GM23338 (cell line): ENCODE results near the gene OR4M1.
"Not testable (repeated sequence)": the region's sequence is repeated elsewhere in the genome, so short reads cannot be mapped to it uniquely, and the experiment has no call there.

ENCODE experiments used
- CREB1 ChIP-seq: fragments of 250-450 bp; sonication (Bioruptor Pico); IDR thresholded peaks from 2 replicates; pipeline ENCODE4 v1.5.0; 2020; ENCODE audit warnings: low read depth, mild to moderate bottlenecking, moderate library complexity
- EZH2 ChIP-seq: fragments of 200-600 bp; sonication (generic); IDR thresholded peaks from one replicate; pipeline ENCODE4 v1.8.0; 2017; ENCODE audit warnings: antibody characterized with exemption, mild to moderate bottlenecking, low read depth; ENCODE audit not compliant: unreplicated experiment
- EZH2phosphoT487 ChIP-seq: fragments of 200-600 bp; sonication (generic); IDR thresholded peaks from one replicate; pipeline ENCODE4 v1.8.1; 2018; ENCODE audit warnings: antibody characterized with exemption; ENCODE audit not compliant: unreplicated experiment
- JUNB ChIP-seq: IDR thresholded peaks from one replicate; pipeline ENCODE4 v1.6.1; 2016; ENCODE audit warnings: antibody characterized with exemption; ENCODE audit not compliant: unreplicated experiment
- POLR2AphosphoS5 ChIP-seq: IDR thresholded peaks from 2 replicates; pipeline ENCODE4 v1.6.1; 2016; ENCODE audit warnings: antibody characterized with exemption, low read depth
- TF ChIP-seq, protein P1 (sequence below): fragments of 250-450 bp; sonication (Bioruptor Pico); IDR thresholded peaks from 2 replicates; pipeline ENCODE4 v1.5.0; 2020; ENCODE audit warnings: mild to moderate bottlenecking, moderate library complexity
- TF ChIP-seq, protein P2 (sequence below), 2 experiments: fragments of 200-600 bp in 1 of 2; sonication (generic) in 1 of 2; conservative IDR thresholded peaks; 2 replicates each; pipeline versions ENCODE4 v1.5.1 to v1.6.1; 2016 to 2017; ENCODE audit warnings: antibody characterized with exemption in 2 of 2, low read depth in 2 of 2, mild to moderate bottlenecking in 2 of 2, moderate library complexity in 1 of 2

DNA sequence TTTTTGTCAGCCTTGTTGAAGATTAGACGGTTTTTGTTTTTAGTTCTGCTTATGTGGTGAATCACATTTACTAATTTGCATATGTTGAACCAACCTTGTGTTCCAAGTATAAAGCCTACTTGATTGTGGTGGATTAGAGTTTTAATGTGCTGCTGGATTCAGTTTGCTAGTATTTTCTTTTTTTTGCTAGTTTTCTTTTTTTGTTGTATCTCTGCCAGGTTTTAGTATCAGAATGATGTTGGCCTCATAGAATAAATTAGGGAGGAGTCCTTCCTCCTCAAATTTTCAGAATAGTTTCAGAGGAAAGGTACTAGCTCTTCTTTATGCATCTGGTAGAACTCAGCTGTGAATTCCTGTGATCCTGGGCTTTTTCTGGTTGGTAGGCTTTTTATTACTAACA is 30.2 kb downstream of the OR4M1 start, which contains the start of gene OR4N2:
- TF ChIP-seq, protein P1, sequence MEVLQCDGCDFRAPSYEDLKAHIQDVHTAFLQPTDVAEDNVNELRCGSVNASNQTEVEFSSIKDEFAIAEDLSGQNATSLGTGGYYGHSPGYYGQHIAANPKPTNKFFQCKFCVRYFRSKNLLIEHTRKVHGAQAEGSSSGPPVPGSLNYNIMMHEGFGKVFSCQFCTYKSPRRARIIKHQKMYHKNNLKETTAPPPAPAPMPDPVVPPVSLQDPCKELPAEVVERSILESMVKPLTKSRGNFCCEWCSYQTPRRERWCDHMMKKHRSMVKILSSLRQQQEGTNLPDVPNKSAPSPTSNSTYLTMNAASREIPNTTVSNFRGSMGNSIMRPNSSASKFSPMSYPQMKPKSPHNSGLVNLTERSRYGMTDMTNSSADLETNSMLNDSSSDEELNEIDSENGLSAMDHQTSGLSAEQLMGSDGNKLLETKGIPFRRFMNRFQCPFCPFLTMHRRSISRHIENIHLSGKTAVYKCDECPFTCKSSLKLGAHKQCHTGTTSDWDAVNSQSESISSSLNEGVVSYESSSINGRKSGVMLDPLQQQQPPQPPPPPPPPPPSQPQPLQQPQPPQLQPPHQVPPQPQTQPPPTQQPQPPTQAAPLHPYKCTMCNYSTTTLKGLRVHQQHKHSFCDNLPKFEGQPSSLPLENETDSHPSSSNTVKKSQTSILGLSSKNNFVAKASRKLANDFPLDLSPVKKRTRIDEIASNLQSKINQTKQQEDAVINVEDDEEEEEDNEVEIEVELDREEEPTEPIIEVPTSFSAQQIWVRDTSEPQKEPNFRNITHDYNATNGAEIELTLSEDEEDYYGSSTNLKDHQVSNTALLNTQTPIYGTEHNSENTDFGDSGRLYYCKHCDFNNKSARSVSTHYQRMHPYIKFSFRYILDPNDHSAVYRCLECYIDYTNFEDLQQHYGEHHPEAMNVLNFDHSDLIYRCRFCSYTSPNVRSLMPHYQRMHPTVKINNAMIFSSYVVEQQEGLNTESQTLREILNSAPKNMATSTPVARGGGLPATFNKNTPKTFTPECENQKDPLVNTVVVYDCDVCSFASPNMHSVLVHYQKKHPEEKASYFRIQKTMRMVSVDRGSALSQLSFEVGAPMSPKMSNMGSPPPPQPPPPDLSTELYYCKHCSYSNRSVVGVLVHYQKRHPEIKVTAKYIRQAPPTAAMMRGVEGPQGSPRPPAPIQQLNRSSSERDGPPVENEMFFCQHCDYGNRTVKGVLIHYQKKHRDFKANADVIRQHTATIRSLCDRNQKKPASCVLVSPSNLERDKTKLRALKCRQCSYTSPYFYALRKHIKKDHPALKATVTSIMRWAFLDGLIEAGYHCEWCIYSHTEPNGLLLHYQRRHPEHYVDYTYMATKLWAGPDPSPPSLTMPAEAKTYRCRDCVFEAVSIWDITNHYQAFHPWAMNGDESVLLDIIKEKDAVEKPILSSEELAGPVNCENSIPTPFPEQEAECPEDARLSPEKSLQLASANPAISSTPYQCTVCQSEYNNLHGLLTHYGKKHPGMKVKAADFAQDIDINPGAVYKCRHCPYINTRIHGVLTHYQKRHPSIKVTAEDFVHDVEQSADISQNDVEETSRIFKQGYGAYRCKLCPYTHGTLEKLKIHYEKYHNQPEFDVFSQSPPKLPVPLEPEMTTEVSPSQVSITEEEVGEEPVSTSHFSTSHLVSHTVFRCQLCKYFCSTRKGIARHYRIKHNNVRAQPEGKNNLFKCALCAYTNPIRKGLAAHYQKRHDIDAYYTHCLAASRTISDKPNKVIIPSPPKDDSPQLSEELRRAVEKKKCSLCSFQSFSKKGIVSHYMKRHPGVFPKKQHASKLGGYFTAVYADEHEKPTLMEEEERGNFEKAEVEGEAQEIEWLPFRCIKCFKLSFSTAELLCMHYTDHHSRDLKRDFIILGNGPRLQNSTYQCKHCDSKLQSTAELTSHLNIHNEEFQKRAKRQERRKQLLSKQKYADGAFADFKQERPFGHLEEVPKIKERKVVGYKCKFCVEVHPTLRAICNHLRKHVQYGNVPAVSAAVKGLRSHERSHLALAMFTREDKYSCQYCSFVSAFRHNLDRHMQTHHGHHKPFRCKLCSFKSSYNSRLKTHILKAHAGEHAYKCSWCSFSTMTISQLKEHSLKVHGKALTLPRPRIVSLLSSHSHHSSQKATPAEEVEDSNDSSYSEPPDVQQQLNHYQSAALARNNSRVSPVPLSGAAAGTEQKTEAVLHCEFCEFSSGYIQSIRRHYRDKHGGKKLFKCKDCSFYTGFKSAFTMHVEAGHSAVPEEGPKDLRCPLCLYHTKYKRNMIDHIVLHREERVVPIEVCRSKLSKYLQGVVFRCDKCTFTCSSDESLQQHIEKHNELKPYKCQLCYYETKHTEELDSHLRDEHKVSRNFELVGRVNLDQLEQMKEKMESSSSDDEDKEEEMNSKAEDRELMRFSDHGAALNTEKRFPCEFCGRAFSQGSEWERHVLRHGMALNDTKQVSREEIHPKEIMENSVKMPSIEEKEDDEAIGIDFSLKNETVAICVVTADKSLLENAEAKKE (CRISPR knock-in tag), result not testable (repeated sequence)
- TF ChIP-seq, protein P2, sequence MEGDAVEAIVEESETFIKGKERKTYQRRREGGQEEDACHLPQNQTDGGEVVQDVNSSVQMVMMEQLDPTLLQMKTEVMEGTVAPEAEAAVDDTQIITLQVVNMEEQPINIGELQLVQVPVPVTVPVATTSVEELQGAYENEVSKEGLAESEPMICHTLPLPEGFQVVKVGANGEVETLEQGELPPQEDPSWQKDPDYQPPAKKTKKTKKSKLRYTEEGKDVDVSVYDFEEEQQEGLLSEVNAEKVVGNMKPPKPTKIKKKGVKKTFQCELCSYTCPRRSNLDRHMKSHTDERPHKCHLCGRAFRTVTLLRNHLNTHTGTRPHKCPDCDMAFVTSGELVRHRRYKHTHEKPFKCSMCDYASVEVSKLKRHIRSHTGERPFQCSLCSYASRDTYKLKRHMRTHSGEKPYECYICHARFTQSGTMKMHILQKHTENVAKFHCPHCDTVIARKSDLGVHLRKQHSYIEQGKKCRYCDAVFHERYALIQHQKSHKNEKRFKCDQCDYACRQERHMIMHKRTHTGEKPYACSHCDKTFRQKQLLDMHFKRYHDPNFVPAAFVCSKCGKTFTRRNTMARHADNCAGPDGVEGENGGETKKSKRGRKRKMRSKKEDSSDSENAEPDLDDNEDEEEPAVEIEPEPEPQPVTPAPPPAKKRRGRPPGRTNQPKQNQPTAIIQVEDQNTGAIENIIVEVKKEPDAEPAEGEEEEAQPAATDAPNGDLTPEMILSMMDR (conservative IDR thresholded peaks at IDR 0.05; ENCODE audit: low read depth in 2 of 2), result not testable (repeated sequence)
- not testable (repeated sequence) for TF ChIP-seq POLR2AphosphoS5, EZH2, EZH2phosphoT487, CREB1, JUNB
